ENCODE results near the gene APOL2. TPM values are rescaled to one million over a fixed set of nuclear protein-coding genes. Genes with fewer than 3 reads are reported as not detected.

The APOL2 gene
- polyA plus RNA-seq, 1 experiment, result 27.8 TPM

GRCh38 chr22:36221799-36222751 lies 17.3 kb downstream of the APOL2 start:
- peak; percentile 63 for TF ChIP-seq CTCF (IDR thresholded peaks at IDR 0.05; ENCODE audit: insufficient read depth, low read depth, low read length)

GRCh38 chr22:36220451-36220921 lies 18.8 kb downstream of the APOL2 start:
- ChIA-PET CTCF (no interaction called here), POLR2A (no interaction called here)
- peaks cover 18% of the 10 kb centered on the region for H3K27me3 ChIP-seq (ENCODE audit: control insufficient read depth, insufficient read depth, low read length)
- no peak for TF ChIP-seq CTCF (IDR thresholded peaks at IDR 0.05; ENCODE audit: insufficient read depth, low read depth, low read length)
- DNase-seq (ENCODE audit: low read depth), result no peak
- H3K4me3 ChIP-seq (ENCODE audit: low read depth, low read length), result no peak overlapping the region
- H3K36me3 ChIP-seq (ENCODE audit: control insufficient read depth, insufficient read depth, low read length), result no peaks in the 10 kb centered on the region

More at GRCh38 chr22:36221799-36222751, 17.3 kb downstream of the APOL2 start:
- H3K27me3 ChIP-seq (ENCODE audit: control insufficient read depth, insufficient read depth, low read length), result peaks cover 16% of the 10 kb centered on the region
- ChIA-PET CTCF (interaction anchor here (0.9 to 1.1 kb wide), 2 partner anchors 11 to 18 kb away, joined by 3 to 4 read pairs; no protein-coding TSS in a partner anchor), POLR2A (no interaction called here)
- no peaks in the 10 kb centered on the region; the same call in 1 of the 2 replicates for H3K36me3 ChIP-seq (ENCODE audit: control insufficient read depth, insufficient read depth, low read length)
- no peak overlapping the region for H3K4me3 ChIP-seq (ENCODE audit: low read depth, low read length)
- DNase-seq (ENCODE audit: low read depth), result no peak

GRCh38 chr22:36218648-36219193 lies 20.6 kb downstream of the APOL2 start:
- CTCF ChIA-PET, result interaction anchor here (1.6 kb wide), 1 partner anchor 19 kb away, joined by 3 read pairs; no protein-coding TSS in a partner anchor
- POLR2A ChIA-PET, result no interaction called here

GRCh38 chr22:36215981-36216380 lies 23.3 kb downstream of the APOL2 start:
- Histone ChIP-seq H3K27me3 (ENCODE audit: control insufficient read depth, insufficient read depth, low read length) (peaks cover 23% of the 10 kb centered on the region), H3K4me3 (ENCODE audit: low read depth, low read length) (no peak overlapping the region), H3K36me3 (ENCODE audit: control insufficient read depth, insufficient read depth, low read length) (no peaks in the 10 kb centered on the region)
- POLR2A ChIA-PET, result no interaction called here
- TF ChIP-seq CTCF (IDR thresholded peaks at IDR 0.05; ENCODE audit: insufficient read depth, low read depth, low read length), result no peak
- DNase-seq (ENCODE audit: low read depth), result no peak
- CTCF ChIA-PET, result interaction anchor here (0.9 to 1.4 kb wide), 3 partner anchors 9 to 21 kb away, joined by 3 read pairs; partner anchors contain the start of gene APOL4

More at GRCh38 chr22:36218648-36219193, 20.6 kb downstream of the APOL2 start:
- H3K36me3 ChIP-seq (ENCODE audit: control insufficient read depth, insufficient read depth, low read length), result no peaks in the 10 kb centered on the region
- TF ChIP-seq CTCF (IDR thresholded peaks at IDR 0.05; ENCODE audit: insufficient read depth, low read depth, low read length), result no peak
- H3K4me3 ChIP-seq (ENCODE audit: low read depth, low read length), result no peak overlapping the region
- DNase-seq (ENCODE audit: low read depth), result no peak
- peaks cover 26% of the 10 kb centered on the region for H3K27me3 ChIP-seq (ENCODE audit: control insufficient read depth, insufficient read depth, low read length)

GRCh38 chr22:36213586-36213985 lies 25.7 kb downstream of the APOL2 start:
- H3K4me3 ChIP-seq (ENCODE audit: low read depth, low read length), result no peak overlapping the region

More at GRCh38 chr22:36213586-36213985, 25.7 kb downstream of the APOL2 start:
- DNase-seq (ENCODE audit: low read depth), result no peak
- Histone ChIP-seq H3K27me3 (ENCODE audit: control insufficient read depth, insufficient read depth, low read length) (peaks cover 21% of the 10 kb centered on the region), H3K36me3 (ENCODE audit: control insufficient read depth, insufficient read depth, low read length) (no peaks in the 10 kb centered on the region)
- POLR2A ChIA-PET, result no interaction called here
- CTCF ChIA-PET, result interaction anchor here (1.2 kb wide), 1 partner anchor 73 kb away, joined by 3 read pairs; no protein-coding TSS in a partner anchor
- no peak for TF ChIP-seq CTCF (IDR thresholded peaks at IDR 0.05; ENCODE audit: insufficient read depth, low read depth, low read length)
